Measurements from ENCODE around the gene UBA6.
"Not testable (repeated sequence)": the region's sequence is repeated elsewhere in the genome, so short reads cannot be mapped to it uniquely, and the experiment has no call there.

The UBA6 gene

GRCh38 chr4:67660418-67660817 lies 40.5 kb downstream of the UBA6 start:
- peaks cover 75% of the 10 kb centered on the region for H3K36me3 ChIP-seq (ENCODE audit: control insufficient read depth, insufficient read depth, low read length)
- H3K9me3 ChIP-seq (ENCODE audit: control insufficient read depth, insufficient read depth, low read depth, low read length), result peaks cover 16% of the 10 kb centered on the region
- no peak overlapping the region for H3K4me3 ChIP-seq (ENCODE audit: low read depth, low read length)
- H3K9ac ChIP-seq (ENCODE audit: low read length), result no peak overlapping the region
- H3K4me1 ChIP-seq (ENCODE audit: control insufficient read depth, insufficient read depth, low read length), result no peaks in the 10 kb centered on the region
- H3K27me3 ChIP-seq (ENCODE audit: control insufficient read depth, insufficient read depth, low read length), result no peaks in the 10 kb centered on the region
- no peak overlapping the region for H3K27ac ChIP-seq (ENCODE audit: low read depth, low read length)

- Histone ChIP-seq H3K36me3 (ENCODE audit: control insufficient read depth, insufficient read depth, low read length) (peaks cover 64% of the 10 kb centered on the region), H3K4me3 (ENCODE audit: low read depth, low read length) (no peak overlapping the region), H3K9me3 (ENCODE audit: control insufficient read depth, insufficient read depth, low read depth, low read length) (peaks cover 16% of the 10 kb centered on the region), H3K4me1 (ENCODE audit: control insufficient read depth, insufficient read depth, low read length) (no peaks in the 10 kb centered on the region), H3K9ac (ENCODE audit: low read length) (no peak overlapping the region), H3K27me3 (ENCODE audit: control insufficient read depth, insufficient read depth, low read length) (no peaks in the 10 kb centered on the region), H3K27ac (ENCODE audit: low read depth, low read length) (no peak overlapping the region)
Observed at GRCh38 chr4:67659065-67659464, 41.9 kb downstream of the UBA6 start.

GRCh38 chr4:67658302-67658701 lies 42.7 kb downstream of the UBA6 start:
- peaks cover 58% of the 10 kb centered on the region for H3K36me3 ChIP-seq (ENCODE audit: control insufficient read depth, insufficient read depth, low read length)
- no peak overlapping the region for H3K4me3 ChIP-seq (ENCODE audit: low read depth, low read length)
- H3K9ac ChIP-seq (ENCODE audit: low read length), result no peak overlapping the region
- peaks cover 16% of the 10 kb centered on the region for H3K9me3 ChIP-seq (ENCODE audit: control insufficient read depth, insufficient read depth, low read depth, low read length)
- H3K4me1 ChIP-seq (ENCODE audit: control insufficient read depth, insufficient read depth, low read length), result no peaks in the 10 kb centered on the region
- no peaks in the 10 kb centered on the region for H3K27me3 ChIP-seq (ENCODE audit: control insufficient read depth, insufficient read depth, low read length)
- H3K27ac ChIP-seq (ENCODE audit: low read depth, low read length), result no peak overlapping the region

GRCh38 chr4:67651536-67651935 lies 49.4 kb downstream of the UBA6 start:
- H3K4me3 ChIP-seq (ENCODE audit: low read depth, low read length), result no peak overlapping the region
- H3K27me3 ChIP-seq (ENCODE audit: control insufficient read depth, insufficient read depth, low read length), result no peaks in the 10 kb centered on the region
- H3K36me3 ChIP-seq (ENCODE audit: control insufficient read depth, insufficient read depth, low read length), result peaks cover 11% of the 10 kb centered on the region
- H3K9me3 ChIP-seq (ENCODE audit: control insufficient read depth, insufficient read depth, low read depth, low read length), result no peaks in the 10 kb centered on the region
- no peak overlapping the region for H3K9ac ChIP-seq (ENCODE audit: low read length)
- no peak overlapping the region for H3K27ac ChIP-seq (ENCODE audit: low read depth, low read length)
- H3K4me1 ChIP-seq (ENCODE audit: control insufficient read depth, insufficient read depth, low read length), result no peaks in the 10 kb centered on the region

GRCh38 chr4:67638136-67638535 lies 62.8 kb downstream of the UBA6 start:
- H3K9ac ChIP-seq (ENCODE audit: low read length), result no peak overlapping the region
- H3K9me3 ChIP-seq (ENCODE audit: control insufficient read depth, insufficient read depth, low read depth, low read length), result peaks cover 5% of the 10 kb centered on the region; the same call in 1 of the 2 replicates
- H3K4me1 ChIP-seq (ENCODE audit: control insufficient read depth, insufficient read depth, low read length), result no peaks in the 10 kb centered on the region
- no peak overlapping the region for H3K27ac ChIP-seq (ENCODE audit: low read depth, low read length)
- no peaks in the 10 kb centered on the region for H3K27me3 ChIP-seq (ENCODE audit: control insufficient read depth, insufficient read depth, low read length)
- peaks cover 83% of the 10 kb centered on the region for H3K36me3 ChIP-seq (ENCODE audit: control insufficient read depth, insufficient read depth, low read length)
- no peak overlapping the region for H3K4me3 ChIP-seq (ENCODE audit: low read depth, low read length)

- H3K27me3 ChIP-seq (ENCODE audit: control insufficient read depth, insufficient read depth, low read length); H3K27ac ChIP-seq (ENCODE audit: low read depth, low read length); H3K9me3 ChIP-seq (ENCODE audit: control insufficient read depth, insufficient read depth, low read depth, low read length); H3K4me1 ChIP-seq (ENCODE audit: control insufficient read depth, insufficient read depth, low read length); H3K4me3 ChIP-seq (ENCODE audit: low read depth, low read length); H3K9ac ChIP-seq (ENCODE audit: low read length): not testable (repeated sequence)
- peaks cover 86% of the 10 kb centered on the region for H3K36me3 ChIP-seq (ENCODE audit: control insufficient read depth, insufficient read depth, low read length)
Observed at GRCh38 chr4:67636978-67637377, 64.0 kb downstream of the UBA6 start.

GRCh38 chr4:67635331-67635730 lies 65.6 kb downstream of the UBA6 start:
- peaks cover 5% of the 10 kb centered on the region; the same call in 1 of the 2 replicates for H3K9me3 ChIP-seq (ENCODE audit: control insufficient read depth, insufficient read depth, low read depth, low read length)
- H3K4me3 ChIP-seq (ENCODE audit: low read depth, low read length), result no peak overlapping the region
- H3K36me3 ChIP-seq (ENCODE audit: control insufficient read depth, insufficient read depth, low read length), result peaks cover 87% of the 10 kb centered on the region
- no peaks in the 10 kb centered on the region for H3K27me3 ChIP-seq (ENCODE audit: control insufficient read depth, insufficient read depth, low read length)
- no peak overlapping the region for H3K9ac ChIP-seq (ENCODE audit: low read length)
- no peaks in the 10 kb centered on the region for H3K4me1 ChIP-seq (ENCODE audit: control insufficient read depth, insufficient read depth, low read length)
- no peak overlapping the region for H3K27ac ChIP-seq (ENCODE audit: low read depth, low read length)

- Histone ChIP-seq H3K27ac (ENCODE audit: low read depth, low read length) (no peak overlapping the region), H3K4me3 (ENCODE audit: low read depth, low read length) (no peak overlapping the region), H3K4me1 (ENCODE audit: control insufficient read depth, insufficient read depth, low read length) (no peaks in the 10 kb centered on the region), H3K9ac (ENCODE audit: low read length) (no peak overlapping the region), H3K36me3 (ENCODE audit: control insufficient read depth, insufficient read depth, low read length) (peaks cover 87% of the 10 kb centered on the region), H3K27me3 (ENCODE audit: control insufficient read depth, insufficient read depth, low read length) (no peaks in the 10 kb centered on the region), H3K9me3 (ENCODE audit: control insufficient read depth, insufficient read depth, low read depth, low read length) (peaks cover 5% of the 10 kb centered on the region; the same call in 1 of the 2 replicates)
Observed at GRCh38 chr4:67634741-67635140, 66.2 kb downstream of the UBA6 start.

- H3K9me3 ChIP-seq (ENCODE audit: control insufficient read depth, insufficient read depth, low read depth, low read length), result no peaks in the 10 kb centered on the region; the same call in 1 of the 2 replicates
Observed at GRCh38 chr4:67632492-67632891, 68.5 kb downstream of the UBA6 start.

GRCh38 chr4:67624939-67625338 lies 76.0 kb downstream of the UBA6 start:
- Histone ChIP-seq H3K36me3 (ENCODE audit: control insufficient read depth, insufficient read depth, low read length) (peaks cover 88% of the 10 kb centered on the region), H3K9me3 (ENCODE audit: control insufficient read depth, insufficient read depth, low read depth, low read length) (no peaks in the 10 kb centered on the region), H3K4me3 (ENCODE audit: low read depth, low read length) (no peak overlapping the region), H3K27ac (ENCODE audit: low read depth, low read length) (no peak overlapping the region), H3K9ac (ENCODE audit: low read length) (no peak overlapping the region), H3K27me3 (ENCODE audit: control insufficient read depth, insufficient read depth, low read length) (no peaks in the 10 kb centered on the region), H3K4me1 (ENCODE audit: control insufficient read depth, insufficient read depth, low read length) (peaks cover 10% of the 10 kb centered on the region)

More at GRCh38 chr4:67632492-67632891, 68.5 kb downstream of the UBA6 start:
- H3K27me3 ChIP-seq (ENCODE audit: control insufficient read depth, insufficient read depth, low read length), result no peaks in the 10 kb centered on the region
- H3K36me3 ChIP-seq (ENCODE audit: control insufficient read depth, insufficient read depth, low read length), result peaks cover 85% of the 10 kb centered on the region
- H3K27ac ChIP-seq (ENCODE audit: low read depth, low read length), result no peak overlapping the region
- no peaks in the 10 kb centered on the region for H3K4me1 ChIP-seq (ENCODE audit: control insufficient read depth, insufficient read depth, low read length)
- no peak overlapping the region for H3K4me3 ChIP-seq (ENCODE audit: low read depth, low read length)
- H3K9ac ChIP-seq (ENCODE audit: low read length), result no peak overlapping the region

GRCh38 chr4:67616478-67616877 lies 84.5 kb downstream of the UBA6 start:
- Histone ChIP-seq H3K9ac (ENCODE audit: low read length) (no peak overlapping the region), H3K4me3 (ENCODE audit: low read depth, low read length) (no peak overlapping the region), H3K36me3 (ENCODE audit: control insufficient read depth, insufficient read depth, low read length) (peaks cover 51% of the 10 kb centered on the region), H3K9me3 (ENCODE audit: control insufficient read depth, insufficient read depth, low read depth, low read length) (no peaks in the 10 kb centered on the region), H3K27ac (ENCODE audit: low read depth, low read length) (no peak overlapping the region), H3K4me1 (ENCODE audit: control insufficient read depth, insufficient read depth, low read length) (no peaks in the 10 kb centered on the region), H3K27me3 (ENCODE audit: control insufficient read depth, insufficient read depth, low read length) (no peaks in the 10 kb centered on the region)

GRCh38 chr4:67615119-67615518 lies 85.8 kb downstream of the UBA6 start:
- Histone ChIP-seq H3K36me3 (ENCODE audit: control insufficient read depth, insufficient read depth, low read length) (peaks cover 38% of the 10 kb centered on the region), H3K4me3 (ENCODE audit: low read depth, low read length) (no peak overlapping the region), H3K27ac (ENCODE audit: low read depth, low read length) (no peak overlapping the region), H3K9ac (ENCODE audit: low read length) (no peak overlapping the region), H3K4me1 (ENCODE audit: control insufficient read depth, insufficient read depth, low read length) (no peaks in the 10 kb centered on the region), H3K9me3 (ENCODE audit: control insufficient read depth, insufficient read depth, low read depth, low read length) (no peaks in the 10 kb centered on the region), H3K27me3 (ENCODE audit: control insufficient read depth, insufficient read depth, low read length) (no peaks in the 10 kb centered on the region)
